GM18861 (cell line): Measurements from ENCODE around the gene NPSR1.
"Not testable (repeated sequence)": the region's sequence is repeated elsewhere in the genome, so short reads cannot be mapped to it uniquely, and the experiment has no call there.

Experiments used
- ATAC-seq: cut with Tn5 transposase; IDR thresholded peaks from one replicate; pipeline ENCODE4 v1.9.1; 2021; ENCODE audit not compliant: unreplicated experiment

The NPSR1 gene

GRCh38 chr7:34831436-34831835, 173.4 kb downstream of the NPSR1 start:
- ATAC-seq, result no peak

GRCh38 chr7:34832020-34832419, 174.0 kb downstream of the NPSR1 start:
- no peak for ATAC-seq

GRCh38 chr7:34835901-34836600, 178.0 kb downstream of the NPSR1 start:
- no peak for ATAC-seq

- no peak for ATAC-seq
Measured at GRCh38 chr7:34837316-34837715, 179.3 kb downstream of the NPSR1 start.

- no peak for ATAC-seq
Measured at GRCh38 chr7:34837801-34838201, 179.8 kb downstream of the NPSR1 start.

- no peak for ATAC-seq
Measured at GRCh38 chr7:34838329-34838728, 180.3 kb downstream of the NPSR1 start.

GRCh38 chr7:34839645-34840044, 181.6 kb downstream of the NPSR1 start:
- no peak for ATAC-seq

- no peak for ATAC-seq
Measured at GRCh38 chr7:34840176-34840785, 182.3 kb downstream of the NPSR1 start.

- ATAC-seq, result no peak
Measured at GRCh38 chr7:34841326-34841725, 183.3 kb downstream of the NPSR1 start.

- ATAC-seq, result no peak
Measured at GRCh38 chr7:34842782-34843181, 184.8 kb downstream of the NPSR1 start.

GRCh38 chr7:34844406-34844805, 186.4 kb downstream of the NPSR1 start:
- no peak for ATAC-seq

- no peak for ATAC-seq
Measured at GRCh38 chr7:34844936-34845665, 187.1 kb downstream of the NPSR1 start.

GRCh38 chr7:34845666-34846361, 187.8 kb downstream of the NPSR1 start:
- ATAC-seq, result no peak

GRCh38 chr7:34846976-34847375, 189.0 kb downstream of the NPSR1 start:
- ATAC-seq, result no peak

GRCh38 chr7:34848670-34849069, 190.7 kb downstream of the NPSR1 start:
- no peak for ATAC-seq

GRCh38 chr7:34849163-34849960, 191.3 kb downstream of the NPSR1 start:
- no peak for ATAC-seq

- ATAC-seq, result no peak
Measured at GRCh38 chr7:34849986-34850385, 192.0 kb downstream of the NPSR1 start.

- no peak for ATAC-seq
Measured at GRCh38 chr7:34850681-34851080, 192.7 kb downstream of the NPSR1 start.

GRCh38 chr7:34851431-34851830, 193.4 kb downstream of the NPSR1 start:
- ATAC-seq, result no peak

- ATAC-seq, result not testable (repeated sequence)
Measured at GRCh38 chr7:34858444-34858843, 200.4 kb downstream of the NPSR1 start.

GRCh38 chr7:34859281-34859680, 201.3 kb downstream of the NPSR1 start:
- ATAC-seq, result not testable (repeated sequence)
